H7 (cell line): ENCODE data around the gene GAB2. TPM values are rescaled to one million over a fixed set of nuclear protein-coding genes. Genes with fewer than 3 reads are reported as not detected.
"Not testable (repeated sequence)": the region's sequence is repeated elsewhere in the genome, so short reads cannot be mapped to it uniquely, and the experiment has no call there.

Experiments used
- DNase-seq: peaks from one replicate; pipeline ENCODE4 v3.0.0; 2012
- H3K27me3 ChIP-seq: 2 replicates; pipeline ENCODE4 v1.6.0; 2011; ENCODE audit warnings: mild to moderate bottlenecking, low read length; ENCODE audit not compliant: control insufficient read depth, insufficient read depth
- H3K36me3 ChIP-seq: replicated peaks from 2 replicates; pipeline ENCODE4 v1.5.1; 2011; ENCODE audit warnings: low read length; ENCODE audit not compliant: control insufficient read depth, insufficient read depth
- H3K4me3 ChIP-seq: 2 replicates; pipeline ENCODE4 v1.5.1; 2011; ENCODE audit warnings: low read depth, mild to moderate bottlenecking, control low read depth, low read length, moderate library complexity; ENCODE audit not compliant: insufficient read depth
- total RNA-seq: library from RNA; depleted of rRNA; stranded (reverse); fragments of >200 nt; shearing (Covaris generic); gene quantifications from 2 replicates; pipeline ENCODE4 v1.2.3, GENCODE V29; 2014

Gene GAB2
- total RNA-seq, 1 experiment from 2014 or later, result 9.6 TPM

GRCh38 chr11:78295991-78296930, 121.4 kb downstream of the GAB2 start:
- no peak for DNase-seq
- Histone ChIP-seq H3K36me3 (no peaks in the 10 kb centered on the region), H3K4me3 (no peak overlapping the region), H3K27me3 (no peaks in the 10 kb centered on the region)

DNA sequence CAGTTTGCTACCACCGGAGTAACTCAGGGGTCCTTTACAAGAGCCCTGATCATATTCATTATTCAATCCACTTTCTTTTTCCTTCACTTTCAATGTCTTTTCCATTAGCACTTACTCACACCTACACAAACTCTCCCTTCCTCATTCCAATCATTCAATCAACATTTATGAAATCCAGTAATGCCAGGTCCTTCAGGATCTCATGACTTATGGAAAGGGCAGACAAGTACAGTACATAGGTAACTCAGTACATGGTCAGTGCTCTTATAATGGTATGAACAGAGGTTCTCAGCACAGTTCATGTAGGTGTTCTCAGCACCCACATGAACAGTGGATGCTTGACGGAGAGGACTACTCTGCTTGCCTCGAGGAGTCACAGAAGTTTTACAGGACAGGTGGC, 122.3 kb downstream of the GAB2 start:
- no peak overlapping the region for H3K4me3 ChIP-seq
- H3K36me3 ChIP-seq, result no peaks in the 10 kb centered on the region
- DNase-seq, result no peak
- no peaks in the 10 kb centered on the region for H3K27me3 ChIP-seq

DNA sequence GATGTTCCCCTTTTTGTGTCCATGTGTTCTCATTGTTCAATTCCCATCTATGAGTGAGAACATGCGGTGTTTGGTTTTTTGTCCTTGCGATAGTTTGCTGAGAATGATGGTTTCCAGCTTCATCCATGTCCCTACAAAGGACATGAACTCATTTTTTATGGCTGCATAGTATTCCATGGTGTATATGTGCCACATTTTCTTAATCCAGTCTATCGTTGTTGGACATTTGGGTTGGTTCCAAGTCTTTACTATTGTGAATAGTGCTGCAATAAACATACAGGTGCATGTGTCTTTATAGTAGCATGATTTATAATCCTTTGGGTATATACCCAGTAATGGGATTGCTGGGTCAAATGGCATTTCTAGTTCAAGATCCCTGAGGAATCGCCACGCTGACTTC, 123.5 kb downstream of the GAB2 start:
- DNase-seq, H3K36me3 ChIP-seq, H3K27me3 ChIP-seq, H3K4me3 ChIP-seq: not testable (repeated sequence)

DNA sequence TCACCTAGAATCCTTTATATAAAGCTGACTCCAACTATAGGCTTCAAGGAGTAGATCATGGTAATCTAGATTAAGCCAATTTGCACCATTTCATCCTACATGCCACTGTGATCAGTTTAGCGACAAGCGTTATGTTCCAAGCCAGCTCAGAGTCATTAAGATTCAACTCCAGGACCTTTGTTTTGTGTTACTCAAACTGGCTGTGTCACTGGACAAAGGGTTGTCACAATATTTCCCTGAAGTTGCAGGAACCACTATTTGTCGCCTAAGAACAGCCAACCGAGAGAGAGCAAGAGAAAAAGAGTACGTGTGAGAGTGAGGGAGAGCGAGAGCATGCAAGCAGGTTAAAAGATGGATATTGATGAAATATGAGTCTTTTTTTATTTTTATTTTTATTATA, 124.1 kb downstream of the GAB2 start:
- Histone ChIP-seq H3K4me3 (no peak overlapping the region), H3K27me3 (no peaks in the 10 kb centered on the region), H3K36me3 (no peaks in the 10 kb centered on the region)
- DNase-seq, result no peak

DNA sequence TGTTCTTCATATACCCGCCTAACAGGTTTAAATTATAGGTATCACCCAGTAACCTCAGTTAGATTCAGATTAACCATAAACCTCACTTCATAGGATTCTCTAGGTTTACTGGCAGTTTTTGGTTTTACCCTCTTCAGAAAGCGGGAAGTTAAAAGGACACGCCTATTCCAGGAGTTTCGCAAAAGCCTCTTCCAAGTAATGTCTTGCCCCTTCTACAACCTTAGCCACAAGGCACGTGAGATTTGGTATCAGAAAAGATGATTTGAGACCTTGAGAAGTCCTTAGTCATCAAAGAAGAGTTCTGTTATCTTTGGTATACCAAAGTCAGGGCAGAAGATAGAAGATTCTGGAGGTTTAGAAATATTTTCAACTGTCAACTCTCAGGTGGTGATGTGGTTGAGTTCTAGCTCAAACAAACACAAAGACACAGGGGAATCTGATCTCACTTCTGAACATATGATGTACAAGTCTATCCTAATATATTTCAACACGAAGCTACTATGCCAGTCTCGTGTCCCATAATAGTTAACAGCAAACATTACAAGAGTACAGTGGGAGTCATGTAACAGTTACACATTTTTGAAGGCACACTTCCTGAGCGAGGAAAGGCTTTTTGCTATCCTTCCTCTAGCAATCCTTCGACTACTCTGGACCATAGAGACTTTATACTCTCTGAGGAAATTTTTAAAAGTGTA, 125.4 kb downstream of the GAB2 start:
- no peaks in the 10 kb centered on the region for H3K36me3 ChIP-seq
- no peaks in the 10 kb centered on the region for H3K27me3 ChIP-seq
- DNase-seq, result no peak
- H3K4me3 ChIP-seq, result no peak overlapping the region

- Histone ChIP-seq H3K27me3 (no peaks in the 10 kb centered on the region), H3K4me3 (no peak overlapping the region), H3K36me3 (no peaks in the 10 kb centered on the region)
- DNase-seq, result no peak
Observed at GRCh38 chr11:78291503-78292108, 126.0 kb downstream of the GAB2 start.

- no peak for DNase-seq
- no peaks in the 10 kb centered on the region for H3K27me3 ChIP-seq
- H3K36me3 ChIP-seq, result no peaks in the 10 kb centered on the region
- no peak overlapping the region for H3K4me3 ChIP-seq
Observed at GRCh38 chr11:78290293-78291176, 127.1 kb downstream of the GAB2 start.

GRCh38 chr11:78289552-78290292, 127.9 kb downstream of the GAB2 start:
- H3K27me3 ChIP-seq, result no peaks in the 10 kb centered on the region
- no peaks in the 10 kb centered on the region for H3K36me3 ChIP-seq
- DNase-seq, result no peak
- H3K4me3 ChIP-seq, result no peak overlapping the region

DNA sequence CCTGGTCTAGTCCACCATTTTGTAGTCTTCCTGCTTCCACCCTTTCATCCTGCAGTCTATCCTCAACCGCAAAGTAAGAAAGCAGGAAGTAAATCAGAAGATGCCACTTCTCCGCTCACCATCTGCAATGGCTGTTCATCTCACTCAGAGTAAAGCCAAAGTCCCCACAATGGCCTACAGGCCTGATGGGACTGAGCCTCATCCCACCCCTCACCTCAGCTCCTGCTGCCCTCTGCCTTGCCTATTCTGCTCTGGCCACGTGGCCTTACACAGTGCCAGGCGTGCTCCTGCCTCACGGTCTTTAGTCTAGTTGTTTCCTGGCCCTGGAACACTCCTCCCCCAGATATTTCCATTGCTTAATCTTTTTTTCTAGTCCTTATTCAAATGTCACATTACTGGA, 133.4 kb downstream of the GAB2 start:
- H3K4me3 ChIP-seq, result no peak overlapping the region
- no peak for DNase-seq
- no peaks in the 10 kb centered on the region for H3K27me3 ChIP-seq
- no peaks in the 10 kb centered on the region for H3K36me3 ChIP-seq

GRCh38 chr11:78282821-78283220, 134.8 kb downstream of the GAB2 start:
- Histone ChIP-seq H3K36me3 (no peaks in the 10 kb centered on the region), H3K27me3 (no peaks in the 10 kb centered on the region), H3K4me3 (no peak overlapping the region)
- no peak for DNase-seq

- Histone ChIP-seq H3K27me3 (no peaks in the 10 kb centered on the region), H3K36me3 (no peaks in the 10 kb centered on the region), H3K4me3 (no peak overlapping the region)
- DNase-seq, result no peak
Observed at GRCh38 chr11:78281511-78281910, 136.1 kb downstream of the GAB2 start.

DNA sequence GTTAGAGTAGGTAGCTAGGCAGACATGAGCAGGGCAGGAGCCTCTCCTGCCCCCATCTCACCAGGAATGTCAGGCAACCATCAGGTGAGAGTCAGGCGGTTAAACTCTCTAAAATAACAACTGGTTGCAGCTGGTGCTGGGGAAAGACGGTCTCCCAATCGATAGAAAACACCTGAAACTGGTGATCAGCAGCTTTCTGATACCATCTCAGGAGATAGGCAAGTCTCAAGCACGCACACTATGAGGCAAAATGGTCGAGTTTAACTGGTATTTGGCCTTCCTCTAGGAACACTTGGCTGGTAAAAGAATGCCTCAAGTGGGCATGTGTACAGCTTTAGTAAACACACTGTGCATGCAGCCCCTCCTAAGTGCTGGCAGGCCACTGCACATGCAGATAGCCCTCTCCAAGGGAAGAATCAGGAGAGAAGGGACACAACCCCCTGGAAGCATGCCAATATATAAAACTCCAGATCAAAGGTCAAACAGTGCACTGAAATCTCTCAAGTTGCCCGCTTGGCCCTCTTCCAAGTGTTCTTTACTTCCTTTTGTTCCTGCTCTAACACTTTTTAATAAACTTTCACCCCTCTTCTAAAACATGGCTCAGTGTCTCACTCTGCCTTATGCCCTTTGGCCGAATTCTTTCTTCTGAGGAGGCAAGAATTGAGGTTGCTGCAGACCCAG, 140.2 kb downstream of the GAB2 start:
- Histone ChIP-seq H3K36me3 (no peaks in the 10 kb centered on the region), H3K4me3 (no peak overlapping the region), H3K27me3 (no peaks in the 10 kb centered on the region)
- no peak for DNase-seq

DNA sequence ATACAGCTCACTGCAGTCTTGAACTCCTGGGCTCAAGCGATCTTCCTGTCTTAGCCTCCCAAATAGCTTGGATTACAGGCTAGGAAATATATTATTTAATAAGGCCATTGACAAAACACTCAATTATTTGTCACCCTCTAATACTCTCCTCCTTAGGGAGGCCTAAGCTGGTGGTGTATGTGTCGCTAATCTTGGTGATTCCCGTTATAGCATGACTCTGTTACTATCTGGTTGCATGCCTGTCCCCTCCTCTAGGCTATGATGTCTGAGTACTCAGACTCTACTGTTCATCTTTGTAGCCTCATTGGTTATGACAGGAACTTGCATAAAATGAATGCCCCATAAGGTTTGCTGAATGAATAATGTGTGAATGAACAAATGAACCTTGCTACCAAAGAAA, 141.3 kb downstream of the GAB2 start:
- H3K4me3 ChIP-seq, result no peak overlapping the region
- DNase-seq, result no peak
- H3K27me3 ChIP-seq, result no peaks in the 10 kb centered on the region
- H3K36me3 ChIP-seq, result no peaks in the 10 kb centered on the region
